Duodenal mucosa (tissue), 2 donors: ENCODE measurements around the gene STK32C.

Experiments used
- H3K27ac ChIP-seq: one replicate; pipeline ENCODE4 v1.7.0; 2013; ENCODE audit warnings: low read depth, low read length
- H3K27me3 ChIP-seq, 2 donors: one replicate each; pipeline ENCODE4 v1.7.0; 2013; ENCODE audit warnings: low read length in 2 of 2, control low read depth in 1 of 2; ENCODE audit not compliant: insufficient read depth in 2 of 2, control insufficient read depth in 1 of 2
- H3K36me3 ChIP-seq, 2 donors: one replicate each; pipeline ENCODE4 v1.7.0; 2013; ENCODE audit warnings: low read length in 2 of 2, control low read depth in 1 of 2; ENCODE audit not compliant: insufficient read depth in 2 of 2, control insufficient read depth in 1 of 2
- H3K4me1 ChIP-seq, 2 donors: one replicate each; pipeline ENCODE4 v1.7.0; 2013; ENCODE audit warnings: low read length in 2 of 2, control low read depth in 1 of 2; ENCODE audit not compliant: insufficient read depth in 2 of 2, control insufficient read depth in 1 of 2
- H3K4me3 ChIP-seq, 2 donors: one replicate each; pipeline ENCODE4 v1.7.0; 2013; ENCODE audit warnings: low read length in 2 of 2, low read depth in 1 of 2
- H3K9ac ChIP-seq, 2 donors: one replicate each; pipeline ENCODE4 v1.7.0; 2013; ENCODE audit warnings: low read length in 2 of 2, low read depth in 1 of 2
- H3K9me3 ChIP-seq, 2 donors: one replicate each; pipeline ENCODE4 v1.7.0; 2013; ENCODE audit warnings: low read length in 2 of 2, control low read depth in 1 of 2; ENCODE audit not compliant: control insufficient read depth in 1 of 2

STK32C gene

GRCh38 chr10:132232023-132232951 is 75.5 kb downstream of the STK32C start:
- H3K27ac ChIP-seq, result no peak overlapping the region
- H3K9me3 ChIP-seq, result no peaks in the 10 kb centered on the region
- H3K27me3 ChIP-seq, result no peaks in the 10 kb centered on the region

GRCh38 chr10:132231656-132232022 is 76.1 kb downstream of the STK32C start:
- H3K9ac ChIP-seq, result no peak overlapping the region
- no peak overlapping the region for H3K27ac ChIP-seq
- peaks cover 0 to 13% of the 10 kb centered on the region in 2 donors for H3K4me1 ChIP-seq
- no peak overlapping the region for H3K4me3 ChIP-seq
- no peaks in the 10 kb centered on the region for H3K36me3 ChIP-seq
- H3K27me3 ChIP-seq, result no peaks in the 10 kb centered on the region
- H3K9me3 ChIP-seq, result no peaks in the 10 kb centered on the region

More at GRCh38 chr10:132232023-132232951, 75.5 kb downstream of the STK32C start:
- H3K4me1 ChIP-seq, result peaks cover 0 to 13% of the 10 kb centered on the region in 2 donors
- no peak overlapping the region for H3K4me3 ChIP-seq
- H3K36me3 ChIP-seq, result no peaks in the 10 kb centered on the region
- no peak overlapping the region for H3K9ac ChIP-seq

GRCh38 chr10:132230557-132231210 is 77.1 kb downstream of the STK32C start:
- H3K4me3 ChIP-seq, result peak overlapping the region in 1 of 2 donors; percentile 54
- no peaks in the 10 kb centered on the region for H3K36me3 ChIP-seq
- H3K27me3 ChIP-seq, result no peaks in the 10 kb centered on the region
- H3K9me3 ChIP-seq, result no peaks in the 10 kb centered on the region
- H3K4me1 ChIP-seq, result peaks cover 0 to 13% of the 10 kb centered on the region in 2 donors
- no peak overlapping the region for H3K27ac ChIP-seq
- H3K9ac ChIP-seq, result no peak overlapping the region

- no peak overlapping the region for H3K9ac ChIP-seq
- peaks cover 0 to 13% of the 10 kb centered on the region in 2 donors for H3K4me1 ChIP-seq
- H3K27me3 ChIP-seq, result no peaks in the 10 kb centered on the region
- no peaks in the 10 kb centered on the region for H3K36me3 ChIP-seq
- peak overlapping the region; percentile 11 to 54 for H3K4me3 ChIP-seq
- no peak overlapping the region for H3K27ac ChIP-seq
- no peaks in the 10 kb centered on the region for H3K9me3 ChIP-seq
These were observed 77.8 kb downstream of the STK32C start for GRCh38 chr10:132229834-132230556.

GRCh38 chr10:132229096-132229495 is 78.7 kb downstream of the STK32C start:
- H3K9ac ChIP-seq, result no peak overlapping the region
- peaks cover 0 to 13% of the 10 kb centered on the region in 2 donors for H3K4me1 ChIP-seq
- H3K4me3 ChIP-seq, result no peak overlapping the region
- no peak overlapping the region for H3K27ac ChIP-seq
- H3K27me3 ChIP-seq, result no peaks in the 10 kb centered on the region
- no peaks in the 10 kb centered on the region for H3K36me3 ChIP-seq
- no peaks in the 10 kb centered on the region for H3K9me3 ChIP-seq

- H3K36me3 ChIP-seq, result no peaks in the 10 kb centered on the region
- H3K27ac ChIP-seq, result no peak overlapping the region
- peaks cover 0 to 13% of the 10 kb centered on the region in 2 donors for H3K4me1 ChIP-seq
- H3K9ac ChIP-seq, result no peak overlapping the region
- no peak overlapping the region for H3K4me3 ChIP-seq
- no peaks in the 10 kb centered on the region for H3K27me3 ChIP-seq
- H3K9me3 ChIP-seq, result no peaks in the 10 kb centered on the region
These were observed 79.1 kb downstream of the STK32C start for GRCh38 chr10:132228616-132229015.

- Histone ChIP-seq H3K36me3 (no peaks in the 10 kb centered on the region), H3K4me3 (no peak overlapping the region), H3K4me1 (peaks cover 0 to 13% of the 10 kb centered on the region in 2 donors), H3K27me3 (no peaks in the 10 kb centered on the region), H3K9ac (no peak overlapping the region), H3K9me3 (no peaks in the 10 kb centered on the region), H3K27ac (no peak overlapping the region)
These were observed 79.8 kb downstream of the STK32C start for GRCh38 chr10:132227851-132228390.

GRCh38 chr10:132226586-132227405 is 81.0 kb downstream of the STK32C start:
- no peak overlapping the region for H3K9ac ChIP-seq
- H3K9me3 ChIP-seq, result no peaks in the 10 kb centered on the region
- H3K36me3 ChIP-seq, result no peaks in the 10 kb centered on the region
- no peaks in the 10 kb centered on the region for H3K27me3 ChIP-seq
- no peak overlapping the region for H3K4me3 ChIP-seq
- no peak overlapping the region for H3K27ac ChIP-seq
- peaks cover 0 to 13% of the 10 kb centered on the region in 2 donors for H3K4me1 ChIP-seq

GRCh38 chr10:132225849-132226205 is 81.9 kb downstream of the STK32C start:
- H3K4me3 ChIP-seq, result no peak overlapping the region
- H3K4me1 ChIP-seq, result peaks cover 0 to 8% of the 10 kb centered on the region in 2 donors
- H3K27ac ChIP-seq, result no peak overlapping the region
- no peaks in the 10 kb centered on the region for H3K9me3 ChIP-seq
- no peaks in the 10 kb centered on the region for H3K36me3 ChIP-seq
- no peak overlapping the region for H3K9ac ChIP-seq
- H3K27me3 ChIP-seq, result no peaks in the 10 kb centered on the region
